GM21825 (cell line): ENCODE measurements around the gene SPOCK1.
"Not testable (repeated sequence)": the region's sequence is repeated elsewhere in the genome, so short reads cannot be mapped to it uniquely, and the experiment has no call there.

Experiments used
- ATAC-seq: cut with Tn5 transposase; IDR thresholded peaks from one replicate; pipeline ENCODE4 v1.9.1; 2021; ENCODE audit warnings: mild to moderate bottlenecking, moderate library complexity; ENCODE audit not compliant: unreplicated experiment

SPOCK1 gene

GRCh38 chr5:137498736-137499505 lies at the start of gene SPOCK1:
TSS of gene SPOCK1 (minus strand) at chr5:137499326.
- ATAC-seq, result peak; percentile 88

- ATAC-seq, result no peak
Measured at GRCh38 chr5:137545956-137546355, 46.8 kb upstream of the SPOCK1 start.

- ATAC-seq, result not testable (repeated sequence)
Measured at GRCh38 chr5:137535449-137535848, 36.3 kb upstream of the SPOCK1 start.

GRCh38 chr5:137533963-137534362 lies 34.8 kb upstream of the SPOCK1 start:
- ATAC-seq, result no peak

GRCh38 chr5:137531266-137531665 lies 32.1 kb upstream of the SPOCK1 start:
- no peak for ATAC-seq

GRCh38 chr5:137521246-137521645 lies 22.1 kb upstream of the SPOCK1 start:
- no peak for ATAC-seq

- no peak for ATAC-seq
Measured at GRCh38 chr5:137516961-137517360, 17.8 kb upstream of the SPOCK1 start.

GRCh38 chr5:137516251-137516797 lies 17.2 kb upstream of the SPOCK1 start:
- no peak for ATAC-seq

GRCh38 chr5:137515238-137515637 lies 16.1 kb upstream of the SPOCK1 start:
- ATAC-seq, result no peak

GRCh38 chr5:137510671-137511070 lies 11.5 kb upstream of the SPOCK1 start:
- no peak for ATAC-seq

- no peak for ATAC-seq
Measured at GRCh38 chr5:137507150-137507549, 8.0 kb upstream of the SPOCK1 start.

GRCh38 chr5:137506296-137506695 lies 7.2 kb upstream of the SPOCK1 start:
- ATAC-seq, result no peak

GRCh38 chr5:137504916-137505315 lies 5.8 kb upstream of the SPOCK1 start:
- ATAC-seq, result no peak

GRCh38 chr5:137503456-137503855 lies 4.3 kb upstream of the SPOCK1 start:
- no peak for ATAC-seq

- ATAC-seq, result no peak
Measured at GRCh38 chr5:137502632-137503031, 3.5 kb upstream of the SPOCK1 start.

- ATAC-seq, result no peak
Measured at GRCh38 chr5:137501846-137502406, 2.8 kb upstream of the SPOCK1 start.

GRCh38 chr5:137501226-137501625 lies 2.1 kb upstream of the SPOCK1 start:
- no peak for ATAC-seq

- no peak for ATAC-seq
Measured at GRCh38 chr5:137500615-137501225, 1.6 kb upstream of the SPOCK1 start.

GRCh38 chr5:137499506-137499847 lies 351 bp upstream of the SPOCK1 start:
- not testable (repeated sequence) for ATAC-seq

GRCh38 chr5:137498301-137498735 lies 808 bp downstream of the SPOCK1 start:
- no peak for ATAC-seq

GRCh38 chr5:137497396-137498290 lies 1.5 kb downstream of the SPOCK1 start:
- ATAC-seq, result no peak
